OCI-M2 (cell line): ENCODE data around the gene PARL.

ENCODE experiments used
- DNase-seq: peaks from one replicate; lab custom pipeline; 2025; ENCODE audit not compliant: unreplicated experiment; lab: John Stamatoyannopoulos, UW

The PARL gene

GRCh38 chr3:183884427-183885296 is at the start of gene PARL:
TSS of gene PARL (minus strand) at chr3:183884880. CDS start at chr3:183884846, 34 bp downstream.
- DNase-seq, result peak; percentile 70

- no peak for DNase-seq
These were observed 48.5 kb upstream of the PARL start for GRCh38 chr3:183933160-183933559.

GRCh38 chr3:183931881-183932280 is 47.2 kb upstream of the PARL start:
- DNase-seq, result no peak

- no peak for DNase-seq
These were observed 45.4 kb upstream of the PARL start for GRCh38 chr3:183930086-183930485.

- DNase-seq, result no peak
These were observed 42.4 kb upstream of the PARL start for GRCh38 chr3:183927059-183927458.

GRCh38 chr3:183924956-183925355 is 40.3 kb upstream of the PARL start:
- DNase-seq, result no peak

GRCh38 chr3:183924543-183924942 is 39.9 kb upstream of the PARL start:
- DNase-seq, result no peak

GRCh38 chr3:183922421-183922820 is 37.7 kb upstream of the PARL start:
- DNase-seq, result no peak

- DNase-seq, result no peak
These were observed 36.4 kb upstream of the PARL start for GRCh38 chr3:183921096-183921495.

GRCh38 chr3:183920416-183920815 is 35.7 kb upstream of the PARL start:
- no peak for DNase-seq

GRCh38 chr3:183918178-183918577 is 33.5 kb upstream of the PARL start:
- no peak for DNase-seq

GRCh38 chr3:183917776-183918175 is 33.1 kb upstream of the PARL start:
- no peak for DNase-seq

- DNase-seq, result no peak
These were observed 30.2 kb upstream of the PARL start for GRCh38 chr3:183914856-183915255.

- no peak for DNase-seq
These were observed 28.9 kb upstream of the PARL start for GRCh38 chr3:183913580-183913920.

GRCh38 chr3:183912895-183913579 is 28.4 kb upstream of the PARL start:
- no peak for DNase-seq

- DNase-seq, result no peak
These were observed 27.3 kb upstream of the PARL start for GRCh38 chr3:183911763-183912506.

GRCh38 chr3:183911087-183911486 is 26.4 kb upstream of the PARL start:
- no peak for DNase-seq

GRCh38 chr3:183909030-183909600 is 24.4 kb upstream of the PARL start:
- DNase-seq, result no peak

GRCh38 chr3:183907911-183908331 is 23.2 kb upstream of the PARL start:
- DNase-seq, result no peak

- DNase-seq, result no peak
These were observed 22.5 kb upstream of the PARL start for GRCh38 chr3:183907176-183907575.

GRCh38 chr3:183906234-183906921 is 21.7 kb upstream of the PARL start:
- DNase-seq, result no peak
